Heart right ventricle (tissue), 16 donors: ENCODE data around the gene GOLM1. TPM values are rescaled to one million over a fixed set of nuclear protein-coding genes. Genes with fewer than 3 reads are reported as not detected.
"Not testable (repeated sequence)": the region's sequence is repeated elsewhere in the genome, so short reads cannot be mapped to it uniquely, and the experiment has no call there.

Experiments
- ATAC-seq, 8 donors: fragments of 200-7000 bp; cut with Tn5 transposase; one replicate each; pipeline ENCODE4 v1.9.1; 2020; ENCODE audit warnings: mild to moderate bottlenecking in 8 of 8, moderate library complexity in 8 of 8, moderate number of reproducible peaks in 1 of 8
- DNase-seq, 2 donors: peaks; one replicate each; pipeline ENCODE4 v3.0.0-alpha.2; 2020
- H3K27ac ChIP-seq, 10 donors: fragments of 200-600 bp; sonication (generic) in 2 of 10; one replicate each; pipeline versions ENCODE4 v1.5.0 to v1.8.0; 2020 to 2022; ENCODE audit warnings: mild to moderate bottlenecking in 3 of 10
- H3K27me3 ChIP-seq, 7 donors: fragments of 200-600 bp; one replicate each; pipeline ENCODE4 v1.8.0; 2021 to 2022; ENCODE audit warnings: mild to moderate bottlenecking in 2 of 7
- H3K36me3 ChIP-seq, 9 donors: fragments of 200-600 bp; sonication (generic) in 1 of 9; one replicate each; pipeline versions ENCODE4 v1.5.0 to v1.8.0; 2020 to 2022; ENCODE audit warnings: mild to moderate bottlenecking in 2 of 9
- H3K4me1 ChIP-seq, 9 donors: fragments of 200-600 bp; sonication (generic) in 1 of 9; one replicate each; pipeline versions ENCODE4 v1.5.0 to v1.8.0; 2020 to 2022; ENCODE audit warnings: mild to moderate bottlenecking in 4 of 9
- H3K4me3 ChIP-seq, 10 donors: fragments of 200-600 bp; sonication (generic) in 2 of 10; one replicate each; pipeline versions ENCODE4 v1.5.0 to v1.8.0; 2020 to 2022; ENCODE audit warnings: mild to moderate bottlenecking in 7 of 10, moderate library complexity in 2 of 10
- H3K9me3 ChIP-seq, 11 donors: fragments of 200-600 bp in 10 of 11; sonication (generic) in 2 of 11; one replicate each; pipeline versions ENCODE4 v1.5.0 to v1.8.0; 2013 to 2022; ENCODE audit warnings: mild to moderate bottlenecking in 2 of 11, control low read depth in 1 of 11, moderate library complexity in 1 of 11
- WGBS, 2 donors: extraction: QIAGEN DNeasy Blood & Tissue Kit; methylation state at CpG; one replicate each; pipeline ENCODE4 v1.1.7; 2013; ENCODE audit warnings: inconsistent platforms in 1 of 2; 5-methylcytosine and 5-hydroxymethylcytosine counted together
- intact Hi-C, 10 donors: fragments of 100-400 bp; cut with DNase I; formaldehyde crosslinking; loops; one replicate each; pipeline versions ENCODE4 v1.11.1 to v1.14.2; 2022
- polyA plus RNA-seq, 2 donors: library from polyadenylated mRNA; stranded (reverse); fragments of 200-250 nt; gene quantifications; one replicate each; pipeline ENCODE4 v1.2.3, GENCODE V29; 2013
- total RNA-seq, 10 donors: library from RNA; stranded (reverse); fragmentation: NEBNext Ultra II Directional in 3 of 10; extraction: Animal tissue kit (Norgen Biotek cat#: 25700) in 3 of 10; gene quantifications; one replicate each; pipeline versions ENCODE4 v1.2.1 to v1.2.4, GENCODE V29; 2021 to 2023
- TF ChIP-seq, protein P1 (sequence below), 9 donors: fragments of 200-600 bp; sonication (generic) in 2 of 9; IDR thresholded peaks; one replicate each; pipeline versions ENCODE4 v1.5.0 to v1.8.0; 2021 to 2022; ENCODE audit warnings: antibody characterized with exemption in 9 of 9, mild to moderate bottlenecking in 5 of 9, moderate library complexity in 1 of 9
- donor health status: Arrhythmogenic right ventricular cardiomyopathy.
- donor health status: ischemic (EF 13 %, LVEDD 7.1; RV severe dilation, severe dysfunction).
- donor health status: healthy with polysubstance abuse.
- donor health status: DM: no; HTN: yes; CAD: no.
- donor health status: DM: no; HTN: no; CAD: no.
- donor health status: ischemic (EF 25% LVEDD 6.9; RV normal size, moderate dysfunction).
- donor health status: ischemic (EF 25% LVEDD 5.7; RV mildly dilated, moderate dysfunction).
- donor health status: healthy.
- donor health status: DM: yes; HTN: yes; CAD: no.
- donor health status: Ischemic cardiomyopathy.
- donor health status: ischemic (EF 35%, LVEDD 5.7; RV mildly dilated, moderate dysfunction).
- donor health status: nonischemic (EF 11% LVEDD 7.7; RV severe dilation, severe dysfunction).
- donor health status: DM: yes; HTN: yes; CAD: no.
- donor health status: PGD.
- donor health status: ischemic (EF 29% LVEDD 5.4; RV normal size, mild dysfunction).
- donor health status: nonischemic (EF 23%, LVEDD 6.1; RV moderate dilation, normal function).

Gene GOLM1
- total and polyA plus RNA-seq, 12 donors = 2.3 to 15.0 (median 4.1) TPM

DNA sequence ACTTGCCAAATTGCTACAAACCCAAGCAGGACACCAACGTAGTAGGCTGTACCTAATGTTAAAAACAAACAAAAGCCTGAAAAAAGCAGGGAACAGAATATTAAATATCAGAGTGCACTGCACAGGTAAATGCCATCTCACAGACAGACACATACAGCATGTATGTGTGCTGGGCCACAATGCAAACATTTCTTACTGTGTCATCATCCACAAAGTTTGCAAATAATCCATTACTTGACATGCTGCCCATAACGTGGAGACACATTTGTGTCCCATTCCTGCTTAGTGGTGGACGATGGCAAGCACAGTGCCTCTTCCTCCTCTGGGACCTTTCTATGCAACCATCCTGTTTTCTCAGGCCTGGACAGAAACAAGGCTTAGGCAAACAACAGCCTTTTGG lies 44.7 kb downstream of the GOLM1 start:
- Histone ChIP-seq H3K36me3 (no peaks in the 10 kb centered on the region), H3K4me1 (no peaks in the 10 kb centered on the region), H3K4me3 (no peak overlapping the region), H3K27ac (no peak overlapping the region), H3K9me3 (no peaks in the 10 kb centered on the region), H3K27me3 (no peaks in the 10 kb centered on the region)
- no peak for ATAC-seq
- TF ChIP-seq, protein P1, sequence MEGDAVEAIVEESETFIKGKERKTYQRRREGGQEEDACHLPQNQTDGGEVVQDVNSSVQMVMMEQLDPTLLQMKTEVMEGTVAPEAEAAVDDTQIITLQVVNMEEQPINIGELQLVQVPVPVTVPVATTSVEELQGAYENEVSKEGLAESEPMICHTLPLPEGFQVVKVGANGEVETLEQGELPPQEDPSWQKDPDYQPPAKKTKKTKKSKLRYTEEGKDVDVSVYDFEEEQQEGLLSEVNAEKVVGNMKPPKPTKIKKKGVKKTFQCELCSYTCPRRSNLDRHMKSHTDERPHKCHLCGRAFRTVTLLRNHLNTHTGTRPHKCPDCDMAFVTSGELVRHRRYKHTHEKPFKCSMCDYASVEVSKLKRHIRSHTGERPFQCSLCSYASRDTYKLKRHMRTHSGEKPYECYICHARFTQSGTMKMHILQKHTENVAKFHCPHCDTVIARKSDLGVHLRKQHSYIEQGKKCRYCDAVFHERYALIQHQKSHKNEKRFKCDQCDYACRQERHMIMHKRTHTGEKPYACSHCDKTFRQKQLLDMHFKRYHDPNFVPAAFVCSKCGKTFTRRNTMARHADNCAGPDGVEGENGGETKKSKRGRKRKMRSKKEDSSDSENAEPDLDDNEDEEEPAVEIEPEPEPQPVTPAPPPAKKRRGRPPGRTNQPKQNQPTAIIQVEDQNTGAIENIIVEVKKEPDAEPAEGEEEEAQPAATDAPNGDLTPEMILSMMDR (IDR thresholded peaks at IDR 0.05) = no peak
- WGBS, 2 donors = 73 to 75% methylated on average over 3 of the region's 3 CpGs
- DNase-seq = no peak
- intact Hi-C loops = no loop called here

DNA sequence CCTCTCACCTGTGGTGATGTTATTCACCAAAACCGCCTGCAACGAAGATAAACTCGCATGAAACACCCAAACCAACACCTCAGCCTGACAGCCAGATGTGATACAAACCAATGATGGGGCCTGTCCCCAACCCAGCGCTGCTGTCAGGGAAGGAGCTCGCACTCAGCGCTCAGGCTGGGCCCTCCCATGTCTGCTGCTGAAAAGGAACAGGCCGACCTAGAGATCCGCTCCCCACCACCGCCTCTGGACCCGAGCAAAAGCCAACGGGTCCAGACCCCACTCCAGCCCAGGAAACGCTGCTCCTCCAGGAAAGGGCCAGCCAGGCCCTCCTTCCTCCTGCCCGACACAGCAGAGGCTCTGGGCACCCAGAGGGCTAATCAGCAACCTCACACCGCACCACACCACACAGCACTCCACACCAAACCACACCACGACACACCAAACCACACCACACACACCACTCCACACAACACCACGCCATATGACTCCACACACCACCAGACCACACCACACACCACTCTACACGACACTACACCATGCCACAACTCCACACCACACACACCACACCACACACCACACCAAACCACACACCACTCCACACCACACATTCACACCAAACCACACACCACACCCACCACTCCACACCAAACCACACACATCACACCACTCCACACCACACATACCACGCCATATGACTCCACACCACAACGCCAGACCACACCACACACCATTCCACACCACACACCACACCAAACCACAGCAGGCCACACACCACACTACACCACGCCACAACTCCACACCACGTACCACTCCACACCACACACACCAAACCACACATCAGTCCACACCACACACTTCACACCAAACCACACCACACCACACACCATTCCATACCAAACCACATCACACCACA lies 46.5 kb downstream of the GOLM1 start:
- peak in 2 of 8 donors; percentile 11 to 24 for ATAC-seq
- TF ChIP-seq, protein P1 (IDR thresholded peaks at IDR 0.05) = no peak
- intact Hi-C loops = no loop called here
- H3K9me3 ChIP-seq = no peaks in the 10 kb centered on the region
- DNase-seq = no peak
- H3K27me3 ChIP-seq = no peaks in the 10 kb centered on the region
- WGBS, 2 donors = 88 to 90% methylated on average over 21 of the region's 21 CpGs
- no peak overlapping the region for H3K4me3 ChIP-seq
- H3K36me3 ChIP-seq = no peaks in the 10 kb centered on the region
- H3K4me1 ChIP-seq = no peaks in the 10 kb centered on the region
- H3K27ac ChIP-seq = no peak overlapping the region

DNA sequence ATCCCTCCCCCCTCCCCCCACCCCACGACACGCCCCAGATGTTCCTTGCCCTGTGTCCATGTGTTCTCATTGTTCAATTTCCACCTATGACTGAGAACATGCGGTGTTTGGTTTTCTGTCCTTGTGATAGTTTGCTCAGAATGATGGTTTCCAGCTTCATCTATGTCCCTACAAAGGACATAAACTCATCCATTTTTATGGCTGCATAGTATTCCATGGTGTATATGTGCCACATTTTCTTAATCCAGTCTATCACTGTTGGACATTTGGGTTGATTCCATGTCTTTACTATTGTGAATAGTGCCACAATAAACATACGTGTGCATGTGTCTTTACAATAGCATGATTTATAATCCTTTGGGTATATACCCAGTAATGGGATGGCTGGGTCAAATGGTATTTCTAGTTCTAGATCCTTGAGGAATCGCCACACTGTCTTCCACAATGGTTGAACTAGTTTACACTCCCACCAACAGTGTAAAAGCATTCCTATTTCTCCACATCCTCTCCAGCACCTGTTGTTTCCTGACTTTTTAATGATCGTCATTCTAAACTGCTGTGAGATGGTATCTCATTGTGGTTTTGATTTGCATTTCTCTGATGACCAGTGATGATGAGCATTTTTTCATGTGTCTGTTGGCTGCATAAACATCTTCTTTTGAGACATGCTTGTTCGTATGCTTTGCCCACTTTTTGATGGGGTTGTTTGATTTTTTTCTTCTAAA lies 51.2 kb downstream of the GOLM1 start:
- intact Hi-C loops, H3K36me3 ChIP-seq, DNase-seq, ATAC-seq, H3K4me3 ChIP-seq, H3K27ac ChIP-seq, H3K4me1 ChIP-seq, H3K9me3 ChIP-seq, H3K27me3 ChIP-seq: not testable (repeated sequence)
- 95% methylated on average over 6 of the region's 7 CpGs for WGBS, 2 donors

GRCh38 chr9:86047361-86047760 lies 52.0 kb downstream of the GOLM1 start:
- WGBS, 2 donors = 97% methylated on average over 13 of the region's 13 CpGs
- Histone ChIP-seq H3K27me3 (no peaks in the 10 kb centered on the region), H3K27ac (no peak overlapping the region), H3K4me1 (no peaks in the 10 kb centered on the region), H3K36me3 (no peaks in the 10 kb centered on the region), H3K4me3 (no peak overlapping the region), H3K9me3 (no peaks in the 10 kb centered on the region)
- TF ChIP-seq, protein P1 (IDR thresholded peaks at IDR 0.05) = no peak
- intact Hi-C loops = no loop called here
- no peak for DNase-seq
- ATAC-seq = no peak
